Activated CD8-positive, alpha-beta T cell treated with anti-CD3 and anti-CD28 coated beads for 36 hours (primary cell): ENCODE measurements around the gene CREBZF. TPM values are rescaled to one million over a fixed set of nuclear protein-coding genes. Genes with fewer than 3 reads are reported as not detected.
"Not testable (repeated sequence)": the region's sequence is repeated elsewhere in the genome, so short reads cannot be mapped to it uniquely, and the experiment has no call there.

Experiments
- ATAC-seq: fragments of 200-7000 bp; cut with Tn5 transposase; one replicate; pipeline ENCODE4 v1.10.0; 2021; ENCODE audit warnings: mild to moderate bottlenecking, moderate library complexity
- CTCF ChIA-PET: fragments of 350-600 bp; sonication (Branson Sonifier 250); formaldehyde crosslinking; loops from one replicate; lab custom pipeline; 2021; ENCODE audit warnings: antibody characterized with exemption; lab: Charles Lee
- POLR2A ChIA-PET: fragments of 350-600 bp; sonication (Branson Sonifier 250); formaldehyde crosslinking; loops from one replicate; lab custom pipeline; 2021; ENCODE audit warnings: antibody characterized with exemption; lab: Charles Lee
- DNase-seq: peaks from one replicate; pipeline ENCODE4 v3.0.0-alpha.2; 2020
- H3K27ac Mint-ChIP-seq: one replicate; pipeline ENCODE4 v1.8.0; 2021; ENCODE audit warnings: mild to moderate bottlenecking, mixed read lengths
- H3K27me3 Mint-ChIP-seq: one replicate; pipeline ENCODE4 v1.8.0; 2021; ENCODE audit warnings: mixed read lengths
- H3K36me3 Mint-ChIP-seq: one replicate; pipeline ENCODE4 v1.8.0; 2021; ENCODE audit warnings: low read depth, mixed read lengths
- H3K4me1 Mint-ChIP-seq: one replicate; pipeline ENCODE4 v1.8.0; 2021; ENCODE audit warnings: low read depth, mixed read lengths
- H3K4me3 Mint-ChIP-seq: one replicate; pipeline ENCODE4 v1.8.0; 2021; ENCODE audit warnings: mild to moderate bottlenecking, moderate library complexity, mixed read lengths
- H3K9me3 Mint-ChIP-seq: one replicate; pipeline ENCODE4 v1.8.0; 2021; ENCODE audit warnings: mixed read lengths
- CTCF ChIP-seq: fragments of 200-600 bp; IDR thresholded peaks from one replicate; pipeline ENCODE4 v1.8.0; 2022; ENCODE audit warnings: antibody characterized with exemption, mild to moderate bottlenecking
- intact Hi-C: fragments of 100-400 bp; cut with micrococcal nuclease; formaldehyde crosslinking; loops from one replicate; pipeline ENCODE4 v1.10.0; 2022
- total RNA-seq, 2 experiments: library from RNA; stranded (reverse); gene quantifications; one replicate each; pipeline ENCODE4 v1.2.3, GENCODE V29; 2021

The CREBZF gene
- total RNA-seq, 2 experiments from 2014 or later, result 44.8 to 46.5 TPM

GRCh38 chr11:85620256-85620655 lies 44.7 kb downstream of the CREBZF start:
- POLR2A ChIA-PET, result no interaction called here
- no peak for TF ChIP-seq CTCF
- Mint-ChIP-seq H3K27ac (no peak overlapping the region), H3K27me3 (no peaks in the 10 kb centered on the region), H3K4me1 (peaks cover 5% of the 10 kb centered on the region), H3K9me3 (no peaks in the 10 kb centered on the region), H3K4me3 (no peak overlapping the region), H3K36me3 (peaks cover 2% of the 10 kb centered on the region)
- CTCF ChIA-PET, result interaction anchor here (0.8 to 1.0 kb wide), 2 partner anchors 24 to 28 kb away, joined by 3 read pairs; partner anchors contain the start of gene TMEM126A
- intact Hi-C loops, result no loop called here
- ATAC-seq, result no peak
- DNase-seq, result no peak

- POLR2A ChIA-PET, result interaction anchor here (0.6 to 0.8 kb wide), 2 partner anchors 33 to 124 kb away, joined by 3 read pairs; no protein-coding TSS in a partner anchor
- Mint-ChIP-seq H3K4me1 (peaks cover 2% of the 10 kb centered on the region), H3K4me3 (no peak overlapping the region), H3K27me3 (no peaks in the 10 kb centered on the region), H3K36me3 (peaks cover 2% of the 10 kb centered on the region), H3K9me3 (no peaks in the 10 kb centered on the region), H3K27ac (no peak overlapping the region)
- no peak for TF ChIP-seq CTCF
- intact Hi-C loops, result no loop called here
- DNase-seq, result peak; percentile 12
- no peak for ATAC-seq
- CTCF ChIA-PET, result interaction anchor here (0.6 kb wide), 1 partner anchor 900 kb away, joined by 3 read pairs; no protein-coding TSS in a partner anchor
Measured at GRCh38 chr11:85619499-85619898, 45.4 kb downstream of the CREBZF start.

- H3K9me3 Mint-ChIP-seq, DNase-seq, intact Hi-C loops, ATAC-seq, H3K27ac Mint-ChIP-seq, H3K4me1 Mint-ChIP-seq, H3K4me3 Mint-ChIP-seq, H3K36me3 Mint-ChIP-seq, H3K27me3 Mint-ChIP-seq, POLR2A ChIA-PET, CTCF ChIA-PET: not testable (repeated sequence)
Measured at GRCh38 chr11:85611643-85612042, 53.3 kb downstream of the CREBZF start.

Other genes starting within 250 kb of the CREBZF start
- 1 to 10 TPM; 2.2 to 2.6 TPM for gene DLG2, start 37.8 kb downstream of the CREBZF start, total RNA-seq
- 10 to 100 TPM; 51.6 to 61.2 TPM for gene TMEM126B, start 36.5 kb downstream of the CREBZF start, total RNA-seq
- gene TMEM126A, start 17.2 kb downstream of the CREBZF start, total RNA-seq, result 10 to 100 TPM; 47.3 to 48.9 TPM
- gene CCDC89, start 21.1 kb upstream of the CREBZF start, total RNA-seq, result under 1 TPM in 1 of 2 experiments, not detected in 1; 0.36 TPM
- gene SYTL2, start 146.0 kb upstream of the CREBZF start, total RNA-seq, result 10 to 100 TPM in 1 of 2 experiments, 1 to 10 TPM in 1; 9.5 to 11.2 TPM
- not detected for gene CCDC83, start 190.3 kb upstream of the CREBZF start, total RNA-seq